Kidney epithelial cell (primary cell): ENCODE data around the gene HMOX1. TPM values are rescaled to one million over a fixed set of nuclear protein-coding genes. Genes with fewer than 3 reads are reported as not detected.

ENCODE experiments used
- DNase-seq: peaks from one replicate; pipeline ENCODE4 v3.0.0-alpha.2; 2010; ENCODE audit warnings: low read depth
- H3K27me3 ChIP-seq: 2 replicates; pipeline ENCODE4 v1.6.0; 2011; ENCODE audit warnings: low read length; ENCODE audit not compliant: control insufficient read depth, insufficient read depth
- H3K36me3 ChIP-seq: 2 replicates; pipeline ENCODE4 v1.5.1; 2011; ENCODE audit warnings: low read length; ENCODE audit not compliant: control insufficient read depth, insufficient read depth
- H3K4me3 ChIP-seq: 2 replicates; pipeline ENCODE4 v1.5.1; 2011; ENCODE audit warnings: low read depth, mild to moderate bottlenecking, control low read depth, low read length
- total RNA-seq: library from RNA; depleted of rRNA; stranded (reverse); fragments of >200 nt; gene quantifications from 2 replicates; pipeline ENCODE4 v1.2.3, GENCODE V29; 2015
- TF ChIP-seq, protein P1 (sequence below): IDR thresholded peaks from 2 replicates; pipeline ENCODE4 v1.5.1; 2011; ENCODE audit warnings: mild to moderate bottlenecking, moderate library complexity, low read length, control low read depth, inconsistent platforms; ENCODE audit not compliant: insufficient read depth, poor library complexity, severe bottlenecking

HMOX1 gene
- total RNA-seq, 1 donor from 2014 or later: 37.7 TPM

DNA sequence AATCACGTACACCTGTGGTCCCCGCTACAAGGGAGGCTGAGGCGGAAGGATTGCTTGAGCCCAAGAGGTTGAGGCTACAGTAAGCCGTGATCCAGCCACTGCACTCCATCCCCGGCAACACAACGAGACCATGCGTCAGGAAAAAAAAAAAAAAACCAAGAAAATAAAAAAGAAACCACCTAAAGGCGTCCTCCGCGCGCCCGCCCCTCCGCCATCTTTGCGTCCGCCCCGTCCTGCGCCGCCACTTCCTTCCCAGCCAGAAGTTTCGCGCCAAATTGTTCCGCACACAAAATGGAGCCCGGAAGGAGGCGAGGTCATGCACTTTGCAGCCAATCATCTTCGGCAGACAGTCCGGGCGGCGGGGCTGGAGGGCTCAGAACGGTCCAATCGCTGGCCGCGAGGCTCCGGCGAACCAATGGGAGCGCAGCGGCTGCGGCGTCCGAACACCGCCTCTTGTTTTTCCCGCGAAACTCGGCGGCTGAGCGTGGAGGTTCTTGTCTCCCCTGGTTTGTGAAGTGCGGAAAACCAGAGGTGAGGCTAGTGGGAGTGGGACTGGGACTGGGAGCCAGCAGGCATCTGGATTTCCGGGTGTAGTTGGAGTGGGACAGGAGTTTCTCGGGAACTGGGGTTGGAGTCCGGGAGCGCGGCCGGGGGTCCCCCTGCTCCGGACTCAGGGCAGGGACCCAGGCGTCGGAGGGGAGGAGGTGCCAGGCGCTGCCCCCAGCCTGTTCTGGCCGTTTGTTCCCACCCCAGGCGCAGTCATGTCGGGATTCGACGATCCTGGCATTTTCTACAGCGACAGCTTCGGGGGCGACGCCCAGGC, 19.0 kb downstream of the HMOX1 start, which contains the start of gene MCM5:
Gene MCM5, plus strand, starts transcription at position 463 of the 823 bp plus-strand sequence. Its CDS starts 299 bp downstream, at position 762.
- Histone ChIP-seq H3K36me3 (no peaks in the 10 kb centered on the region), H3K27me3 (no peaks in the 10 kb centered on the region), H3K4me3 (peak within 1 kb of the TSS; percentile 94)
- peak; percentile 90 for DNase-seq
- TF ChIP-seq, protein P1, sequence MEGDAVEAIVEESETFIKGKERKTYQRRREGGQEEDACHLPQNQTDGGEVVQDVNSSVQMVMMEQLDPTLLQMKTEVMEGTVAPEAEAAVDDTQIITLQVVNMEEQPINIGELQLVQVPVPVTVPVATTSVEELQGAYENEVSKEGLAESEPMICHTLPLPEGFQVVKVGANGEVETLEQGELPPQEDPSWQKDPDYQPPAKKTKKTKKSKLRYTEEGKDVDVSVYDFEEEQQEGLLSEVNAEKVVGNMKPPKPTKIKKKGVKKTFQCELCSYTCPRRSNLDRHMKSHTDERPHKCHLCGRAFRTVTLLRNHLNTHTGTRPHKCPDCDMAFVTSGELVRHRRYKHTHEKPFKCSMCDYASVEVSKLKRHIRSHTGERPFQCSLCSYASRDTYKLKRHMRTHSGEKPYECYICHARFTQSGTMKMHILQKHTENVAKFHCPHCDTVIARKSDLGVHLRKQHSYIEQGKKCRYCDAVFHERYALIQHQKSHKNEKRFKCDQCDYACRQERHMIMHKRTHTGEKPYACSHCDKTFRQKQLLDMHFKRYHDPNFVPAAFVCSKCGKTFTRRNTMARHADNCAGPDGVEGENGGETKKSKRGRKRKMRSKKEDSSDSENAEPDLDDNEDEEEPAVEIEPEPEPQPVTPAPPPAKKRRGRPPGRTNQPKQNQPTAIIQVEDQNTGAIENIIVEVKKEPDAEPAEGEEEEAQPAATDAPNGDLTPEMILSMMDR: no peak

DNA sequence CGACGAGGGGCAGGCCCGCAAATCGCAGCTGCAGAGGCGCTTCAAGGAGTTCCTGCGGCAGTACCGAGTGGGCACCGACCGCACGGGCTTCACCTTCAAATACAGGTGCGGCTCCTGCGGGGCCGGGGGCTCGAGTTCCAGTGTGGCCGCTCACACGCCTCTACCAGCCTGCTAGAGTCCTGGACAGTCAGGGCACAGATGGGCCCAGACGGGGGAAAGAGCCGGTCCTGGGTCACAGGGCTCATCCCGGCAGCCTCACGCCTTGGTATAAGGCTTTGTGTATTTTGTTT, 19.6 kb downstream of the HMOX1 start:
- no peak for DNase-seq
- no peaks in the 10 kb centered on the region for H3K36me3 ChIP-seq
- peak overlapping the region; percentile 94 for H3K4me3 ChIP-seq
- no peaks in the 10 kb centered on the region for H3K27me3 ChIP-seq
- TF ChIP-seq, protein P1: no peak

DNA sequence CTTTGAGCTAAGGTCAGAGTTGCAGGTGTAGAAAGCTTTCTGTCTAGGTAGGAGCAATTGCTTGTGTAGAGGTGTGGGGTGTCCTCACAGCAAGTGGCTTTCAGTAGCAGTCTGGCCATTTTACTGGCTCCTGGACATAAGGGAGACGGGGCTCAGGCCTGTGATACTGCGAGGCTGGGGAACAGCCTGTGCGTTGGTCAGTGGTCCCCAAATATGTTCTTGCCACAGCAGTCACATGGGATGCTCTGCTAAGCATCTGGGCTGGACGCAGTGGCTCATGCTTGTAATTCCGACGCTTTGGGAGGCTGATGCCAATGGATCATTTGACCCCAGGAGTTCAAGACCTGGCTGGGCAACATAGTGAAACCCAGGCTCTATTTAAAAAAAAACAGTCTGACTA, 21.0 kb downstream of the HMOX1 start:
- no peaks in the 10 kb centered on the region for H3K27me3 ChIP-seq
- no peaks in the 10 kb centered on the region for H3K36me3 ChIP-seq
- TF ChIP-seq, protein P1: no peak
- no peak for DNase-seq
- no peak overlapping the region for H3K4me3 ChIP-seq

DNA sequence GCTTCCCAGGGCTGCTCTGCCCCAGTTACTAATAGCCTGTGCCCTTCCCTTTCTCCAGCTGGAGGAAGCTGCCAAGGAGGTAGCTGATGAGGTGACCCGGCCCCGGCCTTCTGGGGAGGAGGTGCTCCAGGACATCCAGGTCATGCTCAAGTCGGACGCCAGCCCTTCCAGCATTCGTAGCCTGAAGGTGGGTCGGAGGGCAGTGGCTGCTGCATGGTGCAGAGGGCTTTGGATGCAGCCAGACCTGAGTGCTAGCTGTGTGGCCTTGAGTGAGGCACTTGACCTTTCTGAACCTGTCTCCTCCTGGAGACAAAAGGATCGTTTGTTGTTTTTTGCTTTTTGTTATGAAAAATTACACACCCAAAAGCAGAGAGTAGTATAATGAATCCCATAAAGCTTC, 22.5 kb downstream of the HMOX1 start:
- no peak overlapping the region for H3K4me3 ChIP-seq
- no peaks in the 10 kb centered on the region for H3K36me3 ChIP-seq
- no peaks in the 10 kb centered on the region for H3K27me3 ChIP-seq
- TF ChIP-seq, protein P1: no peak
- no peak for DNase-seq

DNA sequence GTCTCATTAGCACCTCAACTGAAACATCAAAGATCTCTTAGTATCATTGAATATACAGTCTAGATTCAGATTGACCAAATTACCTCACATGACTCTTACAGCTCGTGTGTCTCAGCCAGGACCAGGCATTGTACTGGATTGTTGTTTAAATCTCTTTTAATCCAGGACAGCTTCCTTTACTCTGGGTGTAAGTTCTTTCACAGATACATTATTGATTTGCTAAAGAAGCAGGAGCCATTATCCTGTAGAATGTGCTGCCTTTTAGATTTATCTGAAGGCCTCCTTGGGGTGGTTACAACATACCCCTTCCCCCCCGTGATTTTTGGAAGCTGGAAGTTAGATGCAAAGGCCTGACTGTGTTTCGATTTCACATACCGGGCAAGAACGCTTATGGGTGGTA, 23.3 kb downstream of the HMOX1 start:
- Histone ChIP-seq H3K36me3 (no peaks in the 10 kb centered on the region), H3K4me3 (no peak overlapping the region), H3K27me3 (no peaks in the 10 kb centered on the region)
- DNase-seq: no peak
- TF ChIP-seq, protein P1: no peak

DNA sequence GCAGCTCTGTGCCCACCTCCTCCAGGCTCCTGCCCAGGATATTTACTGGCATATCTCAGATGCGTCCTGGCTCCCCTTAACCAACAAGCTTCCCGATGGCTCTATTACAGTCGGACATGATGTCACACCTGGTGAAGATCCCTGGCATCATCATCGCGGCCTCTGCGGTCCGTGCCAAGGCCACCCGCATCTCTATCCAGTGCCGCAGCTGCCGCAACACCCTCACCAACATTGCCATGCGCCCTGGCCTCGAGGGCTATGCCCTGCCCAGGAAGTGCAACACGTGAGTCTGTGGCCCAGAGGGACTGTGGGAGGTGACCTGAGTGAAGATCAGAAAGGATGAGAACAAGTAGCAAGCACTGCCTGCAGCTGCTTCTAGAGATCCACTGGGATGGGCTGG, 25.5 kb downstream of the HMOX1 start:
- no peak for DNase-seq
- H3K27me3 ChIP-seq: no peaks in the 10 kb centered on the region
- no peak overlapping the region for H3K4me3 ChIP-seq
- TF ChIP-seq, protein P1: no peak
- no peaks in the 10 kb centered on the region for H3K36me3 ChIP-seq
